ENCODE results near the gene HOMER1.

Gene HOMER1

GRCh38 chr5:79488058-79488457 is 25.9 kb downstream of the HOMER1 start:
- no peak for DNase-seq

GRCh38 chr5:79487251-79487650 is 26.7 kb downstream of the HOMER1 start:
- no peak for DNase-seq

- DNase-seq = no peak
Measured at GRCh38 chr5:79486116-79486515, 27.8 kb downstream of the HOMER1 start.

DNA sequence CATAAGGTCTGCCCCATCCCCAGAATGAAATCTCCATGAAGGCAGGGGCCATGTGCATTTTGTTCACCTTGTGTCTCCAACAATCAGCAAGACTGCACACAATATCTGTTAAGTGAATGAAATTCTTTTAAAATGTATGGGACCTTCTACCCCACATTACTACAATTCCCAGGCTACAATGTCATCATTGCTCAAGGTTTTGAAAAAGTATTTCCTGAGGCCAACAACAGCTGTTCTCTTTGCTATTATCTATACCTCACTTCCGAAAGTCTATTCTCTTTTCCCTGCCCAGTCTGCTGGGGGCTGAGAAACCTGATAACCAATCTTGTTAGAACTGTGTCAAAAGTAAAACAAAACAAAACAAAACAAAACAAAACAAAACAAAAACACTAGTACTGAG is 29.2 kb downstream of the HOMER1 start:
- no peak for DNase-seq

DNA sequence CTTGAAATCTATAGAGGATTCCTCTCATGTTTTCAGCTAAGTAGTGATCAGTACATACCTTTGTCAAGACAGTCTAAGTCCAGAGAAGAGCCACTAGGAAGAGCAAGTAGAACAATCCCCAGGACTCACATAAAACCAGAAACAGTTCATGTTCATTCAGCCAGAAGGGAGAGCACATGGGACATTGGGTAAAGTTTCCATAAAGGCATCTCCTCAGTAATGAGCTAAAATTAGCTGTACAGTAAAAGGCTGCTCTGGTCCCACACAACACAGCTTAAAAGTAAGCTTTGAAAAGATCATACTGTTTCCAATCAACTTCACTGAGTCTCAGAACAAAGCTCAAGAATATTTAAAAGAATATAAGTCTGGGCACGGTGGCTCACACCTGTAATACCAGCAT is 32.4 kb downstream of the HOMER1 start:
- no peak for DNase-seq

- DNase-seq = no peak
Measured at GRCh38 chr5:79480991-79481390, 32.9 kb downstream of the HOMER1 start.

GRCh38 chr5:79475152-79475466 is 38.8 kb downstream of the HOMER1 start:
- DNase-seq = no peak

DNA sequence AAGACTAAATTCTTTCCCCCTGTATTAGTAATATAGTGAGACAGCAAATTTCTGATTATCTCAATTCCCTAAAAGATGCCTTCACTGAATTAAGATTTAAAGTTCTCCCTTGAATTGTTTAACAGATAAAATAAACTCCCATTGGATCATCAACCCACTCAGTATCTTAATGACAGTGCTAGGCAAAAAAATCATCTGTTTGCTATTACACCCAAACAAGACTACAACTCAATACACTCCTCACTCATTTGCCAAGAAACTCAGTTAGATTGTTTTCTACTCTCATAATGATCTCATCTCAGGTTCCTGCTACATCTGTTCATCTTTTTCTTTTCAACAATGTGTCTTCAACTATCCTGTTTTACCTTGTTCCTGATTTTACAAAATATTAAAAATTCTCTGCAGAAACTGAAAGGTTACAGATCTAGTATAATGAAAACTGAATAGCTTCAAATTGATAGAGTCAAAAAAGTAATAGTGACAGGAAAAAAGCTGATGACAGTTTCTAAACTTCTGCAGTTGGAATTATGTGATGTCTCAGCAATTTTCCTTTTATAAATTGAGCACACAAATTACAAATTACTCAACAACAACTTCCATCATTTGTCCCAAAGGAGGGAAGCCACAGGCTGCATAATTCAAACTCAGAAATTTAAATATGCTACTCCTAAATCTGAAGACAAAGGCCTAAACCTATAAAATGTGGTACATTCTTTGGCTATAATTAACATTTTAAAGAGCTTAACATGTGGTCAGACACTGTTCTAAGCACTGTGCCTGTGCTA is 39.4 kb downstream of the HOMER1 start:
- no peak for DNase-seq

DNA sequence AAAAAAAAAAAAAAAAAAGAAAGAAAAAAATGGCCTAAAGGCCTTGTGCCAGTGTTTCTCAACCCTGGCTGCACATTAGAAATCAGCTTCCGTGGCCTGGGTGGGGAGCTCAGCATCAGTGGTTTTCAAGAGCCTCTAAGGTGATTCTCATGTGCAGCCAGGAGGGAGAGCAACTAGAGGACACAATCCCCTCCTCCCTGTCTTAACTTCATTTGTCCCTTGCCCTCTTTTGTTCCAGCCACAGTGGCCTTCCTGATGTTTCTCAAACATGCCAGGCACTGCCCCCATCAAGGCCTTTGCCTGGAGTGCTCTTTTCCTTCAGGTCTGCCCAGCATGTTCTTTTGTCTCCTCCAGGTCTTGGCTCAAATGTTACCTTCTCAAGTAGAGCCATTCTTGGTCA is 42.4 kb downstream of the HOMER1 start:
- no peak for DNase-seq

DNA sequence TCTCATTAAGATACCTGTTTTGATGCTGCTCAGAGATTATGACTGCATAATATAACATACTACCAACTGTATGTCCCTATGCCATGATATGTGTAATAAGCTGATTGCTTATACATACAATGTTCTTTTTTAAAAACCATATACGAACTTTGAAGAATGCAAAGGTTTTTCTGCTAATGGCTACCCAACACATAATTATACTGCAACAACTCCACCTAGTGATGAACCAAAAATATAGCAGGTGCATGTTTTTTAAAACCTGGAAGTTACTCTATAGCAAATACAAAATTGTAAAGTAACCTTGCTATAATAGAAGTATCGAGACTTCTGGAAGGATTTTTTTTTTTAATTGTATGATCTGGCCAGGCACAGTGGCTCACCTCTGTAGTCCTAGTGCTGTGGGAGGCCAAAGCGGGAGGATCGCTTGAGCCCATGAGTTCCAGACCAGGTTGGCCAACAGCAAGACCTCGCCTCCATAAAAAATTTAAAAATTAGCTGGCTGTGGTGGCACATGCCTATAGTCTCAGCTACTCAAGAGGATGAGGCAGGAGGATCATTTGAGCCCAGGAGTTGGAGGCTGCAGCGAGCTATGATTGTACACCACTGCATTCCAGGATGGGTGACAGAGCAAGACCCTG is 49.1 kb downstream of the HOMER1 start:
- no peak for DNase-seq

- DNase-seq = no peak
Measured at GRCh38 chr5:79464278-79464677, 49.7 kb downstream of the HOMER1 start.

GRCh38 chr5:79459626-79460025 is 54.3 kb downstream of the HOMER1 start:
- no peak for DNase-seq

DNA sequence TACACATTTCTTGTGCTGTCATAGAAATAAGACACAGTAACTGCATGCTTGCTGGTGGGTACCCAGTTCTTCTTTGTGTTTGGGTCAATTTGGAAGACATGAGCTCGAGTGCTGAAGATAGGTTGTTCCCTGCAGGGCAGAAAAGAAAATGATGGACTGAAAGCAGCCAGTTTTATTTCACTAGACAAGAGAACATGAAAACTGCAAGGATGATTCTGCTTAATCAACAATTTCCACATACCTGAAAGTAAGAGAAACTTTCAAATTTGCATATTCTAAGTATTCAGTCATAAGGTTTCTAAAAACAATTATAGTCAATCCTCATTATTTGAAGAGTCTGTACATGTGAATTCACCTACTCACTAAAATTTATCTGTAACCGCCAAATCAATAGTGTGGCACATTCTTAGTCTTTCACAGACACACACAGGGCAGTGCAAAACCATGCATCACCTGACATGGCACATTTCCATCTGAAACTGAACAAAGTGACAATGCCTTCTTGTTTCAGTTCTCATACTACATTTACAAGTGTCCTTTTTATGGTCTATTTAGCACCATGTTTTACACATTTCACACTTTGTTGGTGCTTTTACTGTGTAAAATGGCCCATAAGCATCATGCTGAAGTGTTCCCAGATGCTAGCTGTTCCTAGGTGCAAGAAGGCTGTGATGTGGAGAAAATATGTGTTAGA is 56.9 kb downstream of the HOMER1 start:
- no peak for DNase-seq

DNA sequence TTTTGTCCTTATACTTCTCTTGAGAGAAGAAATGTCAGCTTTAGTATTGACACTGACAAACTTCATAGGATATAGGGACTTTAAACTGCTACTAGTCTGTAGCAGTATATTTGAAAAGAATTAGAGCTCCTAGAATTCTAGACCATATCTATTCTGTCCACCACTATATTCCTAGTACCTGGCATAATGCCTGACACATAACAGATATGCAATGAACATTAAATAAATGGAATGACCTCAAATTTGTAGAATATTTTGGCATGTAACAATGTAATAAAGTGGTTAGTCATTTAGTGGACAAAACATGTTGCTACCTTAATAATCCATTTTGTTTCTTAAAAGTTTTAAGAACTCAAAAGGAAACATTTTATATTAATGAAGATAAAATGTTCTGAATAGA is 57.5 kb downstream of the HOMER1 start:
- DNase-seq = no peak

- DNase-seq = no peak
Measured at GRCh38 chr5:79454043-79454442, 59.9 kb downstream of the HOMER1 start.

GRCh38 chr5:79448336-79448735 is 65.6 kb downstream of the HOMER1 start:
- no peak for DNase-seq

- no peak for DNase-seq
Measured at GRCh38 chr5:79436821-79437220, 77.1 kb downstream of the HOMER1 start.

DNA sequence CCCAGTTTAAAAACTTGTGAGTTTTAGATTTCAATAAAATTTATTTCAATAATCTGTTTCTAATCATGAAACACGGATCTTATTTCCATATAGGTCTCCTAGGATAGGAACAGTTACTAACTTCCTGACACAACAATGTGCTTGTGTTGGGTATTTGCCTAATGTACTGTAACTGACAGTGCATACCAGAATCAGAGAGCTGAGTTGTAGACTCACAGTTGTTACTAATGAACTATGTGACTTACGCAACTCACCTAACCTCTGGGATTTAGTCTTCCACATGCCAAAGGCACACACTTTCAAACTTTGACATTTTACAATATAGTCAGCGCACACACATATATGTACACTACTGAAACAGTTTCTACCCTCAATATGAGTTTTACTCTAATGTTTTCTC is 77.7 kb downstream of the HOMER1 start:
- no peak for DNase-seq

- no peak for DNase-seq
Measured at GRCh38 chr5:79430196-79430595, 83.7 kb downstream of the HOMER1 start.

- DNase-seq = no peak
Measured at GRCh38 chr5:79423296-79423695, 90.6 kb downstream of the HOMER1 start.

DNA sequence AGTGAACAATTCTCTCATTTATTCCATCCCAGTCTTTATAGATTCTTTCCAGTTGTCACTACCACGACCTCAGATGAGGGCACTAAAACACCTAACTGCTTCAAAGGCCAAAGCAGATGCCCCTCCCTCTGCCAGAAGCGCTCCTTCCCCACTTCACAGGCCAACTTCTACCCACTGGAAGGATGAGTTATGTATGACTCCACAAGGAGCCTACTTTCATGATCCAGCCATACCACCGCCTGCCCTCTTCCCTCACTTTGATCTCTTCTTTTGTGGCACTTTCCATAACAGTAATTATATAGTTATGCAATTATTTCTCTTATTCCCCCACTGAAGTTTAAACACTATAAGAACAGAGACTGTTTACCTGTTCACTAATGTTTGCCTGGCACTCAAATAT is 93.7 kb downstream of the HOMER1 start:
- DNase-seq = no peak

DNA sequence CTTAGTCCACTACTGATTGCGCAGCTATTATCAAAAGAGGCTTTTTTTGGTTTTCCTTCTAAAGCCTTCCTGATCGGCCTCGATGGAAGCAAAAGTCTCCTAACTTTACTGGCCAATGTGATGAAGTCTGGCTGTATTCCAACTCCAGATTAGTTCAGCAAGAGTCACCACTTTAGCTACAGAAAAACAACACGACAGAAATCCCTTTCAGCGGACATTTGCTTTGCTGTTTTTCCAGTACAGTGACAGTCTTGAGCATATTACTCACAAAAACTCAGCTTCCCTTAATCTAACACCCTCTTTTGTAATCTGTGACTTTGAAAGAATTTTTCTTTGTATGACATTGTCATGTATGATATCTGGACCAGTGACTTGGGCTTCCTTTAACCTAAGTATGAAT is 95.7 kb downstream of the HOMER1 start:
- no peak for DNase-seq

DNA sequence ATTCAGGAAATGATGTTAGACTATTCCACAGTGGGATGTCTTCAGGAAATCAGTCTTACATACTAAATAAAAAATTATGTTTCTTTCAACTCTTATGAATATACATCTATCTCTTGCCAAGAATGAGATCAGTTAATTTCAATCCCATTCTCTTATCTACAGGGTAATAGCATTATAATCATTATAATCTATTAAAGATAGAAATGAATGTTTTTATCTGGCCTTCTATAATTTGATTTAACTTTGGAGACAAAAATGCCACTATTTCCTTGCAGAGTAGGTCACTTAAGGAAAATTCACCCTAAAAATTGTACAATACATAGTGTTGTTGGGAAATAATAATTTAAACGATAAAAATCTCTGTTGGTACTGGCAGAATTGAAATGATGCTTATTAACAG is 96.4 kb downstream of the HOMER1 start:
- DNase-seq = no peak

DNA sequence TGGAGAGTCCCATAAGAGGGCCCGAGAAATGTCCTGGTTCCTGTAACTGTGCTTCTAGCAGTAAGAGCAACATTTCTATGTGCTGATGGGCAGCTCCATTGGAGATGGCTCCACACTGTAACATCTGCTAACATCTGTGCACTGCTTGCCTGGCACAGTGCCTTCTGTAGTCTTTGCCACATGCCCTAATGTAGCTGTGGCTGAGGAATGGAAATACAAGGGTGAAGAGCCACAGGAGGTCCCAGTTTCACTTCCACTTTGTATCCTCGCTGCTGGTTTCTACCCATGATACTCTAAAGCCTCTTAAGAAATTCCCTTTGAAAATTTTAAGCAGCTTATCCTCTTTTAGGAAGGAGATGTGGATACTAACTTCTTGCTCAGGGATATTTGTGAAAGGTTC is 97.4 kb downstream of the HOMER1 start:
- no peak for DNase-seq

All from stimulated activated CD4-positive, alpha-beta T cell treated with anti-CD3 and anti-CD28 coated beads, Interleukin-1b, Interleukin-23, amount 100 ng/mL, for 48 hours (primary cell).